HFFc6 (cell line): ENCODE data around the gene CCL15. TPM values are rescaled to one million over a fixed set of nuclear protein-coding genes. Genes with fewer than 3 reads are reported as not detected.
A peak's percentile ranks its signal among the peaks of the same experiment; 100 is the strongest.

Source experiments
- DNase-seq: peaks from one replicate; pipeline ENCODE4 v3.0.0-alpha.2; 2018
- H3K27ac Mint-ChIP-seq: 2 replicates; pipeline ENCODE4 v1.8.0; 2020; ENCODE audit warnings: mild to moderate bottlenecking, mixed read lengths
- H3K27me3 Mint-ChIP-seq: 2 replicates; pipeline ENCODE4 v1.8.0; 2021; ENCODE audit warnings: mild to moderate bottlenecking, moderate library complexity, mixed read lengths; ENCODE audit not compliant: insufficient read depth
- H3K36me3 Mint-ChIP-seq: 2 replicates; pipeline ENCODE4 v1.8.0; 2021; ENCODE audit warnings: low read depth, mixed read lengths
- H3K4me1 Mint-ChIP-seq: 2 replicates; pipeline ENCODE4 v1.8.0; 2020; ENCODE audit warnings: low read depth, mixed read lengths
- H3K4me3 Mint-ChIP-seq: 2 replicates; pipeline ENCODE4 v1.8.0; 2020; ENCODE audit warnings: mild to moderate bottlenecking, moderate library complexity, mixed read lengths
- H3K9me3 Mint-ChIP-seq: 2 replicates; pipeline ENCODE4 v1.8.0; 2020; ENCODE audit warnings: mild to moderate bottlenecking, mixed read lengths
- CTCF ChIP-seq: fragments of 200-600 bp; sonication (generic); IDR thresholded peaks from 2 replicates; pipeline ENCODE4 v1.5.0; 2021; ENCODE audit warnings: antibody characterized with exemption, mild to moderate bottlenecking
- total RNA-seq, 6 experiments: library from RNA; stranded (reverse); fragmentation: NEBNext Ultra II Directional; extraction: Animal tissue kit (Norgen Biotek cat#: 25700); gene quantifications; 2 replicates in 1 of 6; 3 replicates in 5 of 6; pipeline ENCODE4 v1.2.3, GENCODE V29; 2021

Gene CCL15
- total RNA-seq, 6 experiments from 2014 or later = not detected

- DNase-seq = no peak
- no peak overlapping the region for H3K4me3 Mint-ChIP-seq
- H3K36me3 Mint-ChIP-seq = no peaks in the 10 kb centered on the region
- H3K27ac Mint-ChIP-seq = no peak overlapping the region
- peaks cover 5% of the 10 kb centered on the region for H3K27me3 Mint-ChIP-seq
- no peaks in the 10 kb centered on the region for H3K9me3 Mint-ChIP-seq
- no peaks in the 10 kb centered on the region for H3K4me1 Mint-ChIP-seq
- no peak for TF ChIP-seq CTCF
Observed at GRCh38 chr17:36004594-36005108, 3.3 kb upstream of the CCL15 start.

GRCh38 chr17:36002631-36003030 lies 1.3 kb upstream of the CCL15 start:
- no peaks in the 10 kb centered on the region for H3K9me3 Mint-ChIP-seq
- H3K4me3 Mint-ChIP-seq = no peak overlapping the region
- no peaks in the 10 kb centered on the region for H3K36me3 Mint-ChIP-seq
- no peak overlapping the region for H3K27ac Mint-ChIP-seq
- TF ChIP-seq CTCF = peak; percentile 10; the same call in 1 of the 2 replicates
- H3K4me1 Mint-ChIP-seq = no peaks in the 10 kb centered on the region
- DNase-seq = no peak
- H3K27me3 Mint-ChIP-seq = peaks cover 5% of the 10 kb centered on the region

GRCh38 chr17:36001862-36002603 lies 680 bp upstream of the CCL15 start:
- H3K9me3 Mint-ChIP-seq = no peaks in the 10 kb centered on the region
- no peak overlapping the region for H3K27ac Mint-ChIP-seq
- no peaks in the 10 kb centered on the region for H3K36me3 Mint-ChIP-seq
- TF ChIP-seq CTCF = no peak
- H3K27me3 Mint-ChIP-seq = peaks cover 7% of the 10 kb centered on the region
- no peak for DNase-seq
- no peaks in the 10 kb centered on the region for H3K4me1 Mint-ChIP-seq
- H3K4me3 Mint-ChIP-seq = no peak overlapping the region

GRCh38 chr17:36000732-36001109 lies 632 bp downstream of the CCL15 start:
- no peak for DNase-seq
- Mint-ChIP-seq H3K9me3 (no peaks in the 10 kb centered on the region), H3K4me1 (no peaks in the 10 kb centered on the region), H3K27ac (no peak overlapping the region), H3K27me3 (peaks cover 9% of the 10 kb centered on the region), H3K4me3 (no peak overlapping the region), H3K36me3 (no peaks in the 10 kb centered on the region)
- no peak for TF ChIP-seq CTCF

- Mint-ChIP-seq H3K4me1 (no peaks in the 10 kb centered on the region), H3K36me3 (no peaks in the 10 kb centered on the region), H3K27ac (no peak overlapping the region), H3K4me3 (no peak overlapping the region), H3K9me3 (peaks cover 4% of the 10 kb centered on the region; the same call in 1 of the 2 replicates), H3K27me3 (peaks cover 11% of the 10 kb centered on the region)
- TF ChIP-seq CTCF = no peak
- no peak for DNase-seq
Observed at GRCh38 chr17:35998756-35999155, 2.6 kb downstream of the CCL15 start.
